ENCODE results near the gene DPYD.

The DPYD gene

DNA sequence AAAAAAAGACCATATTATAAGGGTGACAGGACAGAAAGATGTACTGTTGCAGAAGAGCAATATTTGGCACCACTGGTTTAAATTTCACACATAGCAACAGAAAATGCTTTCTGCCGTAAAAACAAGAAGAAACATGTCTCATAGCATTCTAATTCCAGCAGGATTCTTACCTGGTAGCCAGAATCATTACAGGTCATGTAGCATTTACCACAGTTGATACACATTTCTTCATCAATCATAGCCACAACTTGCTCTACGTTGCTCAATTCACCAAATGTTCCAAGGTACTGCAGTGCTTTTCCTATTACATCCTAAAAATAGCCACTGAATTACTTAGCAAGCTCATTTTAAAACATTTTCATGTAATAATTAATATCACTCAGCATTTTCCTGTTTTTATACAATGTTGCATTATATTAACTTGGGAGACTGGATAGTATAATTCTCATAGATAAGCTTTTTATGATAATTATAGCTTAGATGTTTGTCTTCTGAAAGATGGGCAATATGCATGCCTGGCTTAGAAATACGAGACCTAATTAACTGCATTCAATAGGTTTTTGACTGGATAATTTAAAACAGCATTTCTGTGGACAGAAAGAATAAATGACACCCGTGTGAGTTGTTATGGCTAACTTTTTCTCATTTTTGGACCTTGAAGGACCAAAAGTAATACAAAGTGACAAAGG lies 838.5 kb downstream of the DPYD start:
- Histone ChIP-seq H3K36me3 (ENCODE audit: insufficient read depth, low read length) (no peaks in the 10 kb centered on the region), H3K9me2 (ENCODE audit: low read depth, low read length) (no peaks in the 10 kb centered on the region), H3K4me2 (ENCODE audit: low read length) (no peak overlapping the region), H3F3A (ENCODE audit: insufficient read depth, low read length) (no peaks in the 10 kb centered on the region), H3K27ac (ENCODE audit: low read depth, low read length, poor library complexity, severe bottlenecking) (no peak overlapping the region), H3K9me3 (ENCODE audit: low read length) (no peaks in the 10 kb centered on the region), H3K4me3 (ENCODE audit: low read depth, low read length, poor library complexity, severe bottlenecking) (no peak overlapping the region), H2AFZ (ENCODE audit: low read length) (no peak overlapping the region), H3K27me3 (ENCODE audit: insufficient read depth, low read length) (no peaks in the 10 kb centered on the region), H3K4me1 (ENCODE audit: insufficient read depth, low read length, severe bottlenecking) (no peaks in the 10 kb centered on the region), H4K20me1 (ENCODE audit: insufficient read depth, low read length) (no peaks in the 10 kb centered on the region), H3K79me2 (ENCODE audit: insufficient read depth, low read length) (no peaks in the 10 kb centered on the region), H3K9ac (ENCODE audit: low read length) (no peak overlapping the region)
- TF ChIP-seq, protein P1, sequence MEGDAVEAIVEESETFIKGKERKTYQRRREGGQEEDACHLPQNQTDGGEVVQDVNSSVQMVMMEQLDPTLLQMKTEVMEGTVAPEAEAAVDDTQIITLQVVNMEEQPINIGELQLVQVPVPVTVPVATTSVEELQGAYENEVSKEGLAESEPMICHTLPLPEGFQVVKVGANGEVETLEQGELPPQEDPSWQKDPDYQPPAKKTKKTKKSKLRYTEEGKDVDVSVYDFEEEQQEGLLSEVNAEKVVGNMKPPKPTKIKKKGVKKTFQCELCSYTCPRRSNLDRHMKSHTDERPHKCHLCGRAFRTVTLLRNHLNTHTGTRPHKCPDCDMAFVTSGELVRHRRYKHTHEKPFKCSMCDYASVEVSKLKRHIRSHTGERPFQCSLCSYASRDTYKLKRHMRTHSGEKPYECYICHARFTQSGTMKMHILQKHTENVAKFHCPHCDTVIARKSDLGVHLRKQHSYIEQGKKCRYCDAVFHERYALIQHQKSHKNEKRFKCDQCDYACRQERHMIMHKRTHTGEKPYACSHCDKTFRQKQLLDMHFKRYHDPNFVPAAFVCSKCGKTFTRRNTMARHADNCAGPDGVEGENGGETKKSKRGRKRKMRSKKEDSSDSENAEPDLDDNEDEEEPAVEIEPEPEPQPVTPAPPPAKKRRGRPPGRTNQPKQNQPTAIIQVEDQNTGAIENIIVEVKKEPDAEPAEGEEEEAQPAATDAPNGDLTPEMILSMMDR (IDR thresholded peaks at IDR 0.05; ENCODE audit: low read length): no peak
- TF ChIP-seq EZH2 (IDR thresholded peaks at IDR 0.05; ENCODE audit: borderline replicate concordance, low read length): no peak

GRCh38 chr1:97078872-97079271 lies 842.0 kb downstream of the DPYD start:
- no peaks in the 10 kb centered on the region for H3K4me1 ChIP-seq (ENCODE audit: insufficient read depth, low read length, severe bottlenecking)
- H3K4me2 ChIP-seq (ENCODE audit: low read length): no peak overlapping the region
- H3F3A ChIP-seq (ENCODE audit: insufficient read depth, low read length): no peaks in the 10 kb centered on the region
- H3K27me3 ChIP-seq (ENCODE audit: insufficient read depth, low read length): no peaks in the 10 kb centered on the region
- no peaks in the 10 kb centered on the region for H3K36me3 ChIP-seq (ENCODE audit: insufficient read depth, low read length)
- no peak for TF ChIP-seq EZH2 (IDR thresholded peaks at IDR 0.05; ENCODE audit: borderline replicate concordance, low read length)
- TF ChIP-seq, protein P1 (IDR thresholded peaks at IDR 0.05; ENCODE audit: low read length): no peak
- no peaks in the 10 kb centered on the region for H4K20me1 ChIP-seq (ENCODE audit: insufficient read depth, low read length)
- no peak overlapping the region for H2AFZ ChIP-seq (ENCODE audit: low read length)
- no peaks in the 10 kb centered on the region for H3K9me2 ChIP-seq (ENCODE audit: low read depth, low read length)
- H3K9me3 ChIP-seq (ENCODE audit: low read length): no peaks in the 10 kb centered on the region
- H3K27ac ChIP-seq (ENCODE audit: low read depth, low read length, poor library complexity, severe bottlenecking): no peak overlapping the region
- no peak overlapping the region for H3K9ac ChIP-seq (ENCODE audit: low read length)
- no peak overlapping the region for H3K4me3 ChIP-seq (ENCODE audit: low read depth, low read length, poor library complexity, severe bottlenecking)
- H3K79me2 ChIP-seq (ENCODE audit: insufficient read depth, low read length): no peaks in the 10 kb centered on the region

DNA sequence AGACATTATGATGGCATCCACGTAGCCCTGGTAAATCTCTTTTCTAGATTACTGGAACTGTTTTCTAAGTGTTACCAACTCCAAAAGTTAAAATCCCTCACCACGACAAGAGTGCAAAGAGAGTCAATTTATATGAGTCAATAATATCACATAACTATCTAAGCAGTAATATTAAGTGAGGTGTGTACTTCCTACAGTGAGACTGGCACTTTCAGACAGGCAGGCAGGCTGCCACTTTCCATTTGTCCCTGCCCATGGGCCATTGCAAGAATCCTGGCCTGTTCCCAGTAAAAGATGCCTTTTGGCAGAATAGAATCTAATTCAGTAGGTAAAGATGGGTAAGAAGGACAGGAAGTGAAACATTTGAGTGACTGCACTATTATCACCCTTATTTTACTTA lies 843.6 kb downstream of the DPYD start:
- H4K20me1 ChIP-seq (ENCODE audit: insufficient read depth, low read length): no peaks in the 10 kb centered on the region
- no peaks in the 10 kb centered on the region for H3K4me1 ChIP-seq (ENCODE audit: insufficient read depth, low read length, severe bottlenecking)
- H3K9me2 ChIP-seq (ENCODE audit: low read depth, low read length): no peaks in the 10 kb centered on the region
- H3K4me3 ChIP-seq (ENCODE audit: low read depth, low read length, poor library complexity, severe bottlenecking): no peak overlapping the region
- no peaks in the 10 kb centered on the region for H3F3A ChIP-seq (ENCODE audit: insufficient read depth, low read length)
- no peak for TF ChIP-seq EZH2 (IDR thresholded peaks at IDR 0.05; ENCODE audit: borderline replicate concordance, low read length)
- TF ChIP-seq, protein P1 (IDR thresholded peaks at IDR 0.05; ENCODE audit: low read length): no peak
- no peaks in the 10 kb centered on the region for H3K79me2 ChIP-seq (ENCODE audit: insufficient read depth, low read length)
- no peaks in the 10 kb centered on the region for H3K27me3 ChIP-seq (ENCODE audit: insufficient read depth, low read length)
- no peak overlapping the region for H3K27ac ChIP-seq (ENCODE audit: low read depth, low read length, poor library complexity, severe bottlenecking)
- H3K36me3 ChIP-seq (ENCODE audit: insufficient read depth, low read length): no peaks in the 10 kb centered on the region
- H3K4me2 ChIP-seq (ENCODE audit: low read length): no peak overlapping the region
- H2AFZ ChIP-seq (ENCODE audit: low read length): no peak overlapping the region
- H3K9me3 ChIP-seq (ENCODE audit: low read length): no peaks in the 10 kb centered on the region
- no peak overlapping the region for H3K9ac ChIP-seq (ENCODE audit: low read length)

Data from OCI-LY1 (cell line).